ENCODE data around the gene DSCAM.

DSCAM gene

DNA sequence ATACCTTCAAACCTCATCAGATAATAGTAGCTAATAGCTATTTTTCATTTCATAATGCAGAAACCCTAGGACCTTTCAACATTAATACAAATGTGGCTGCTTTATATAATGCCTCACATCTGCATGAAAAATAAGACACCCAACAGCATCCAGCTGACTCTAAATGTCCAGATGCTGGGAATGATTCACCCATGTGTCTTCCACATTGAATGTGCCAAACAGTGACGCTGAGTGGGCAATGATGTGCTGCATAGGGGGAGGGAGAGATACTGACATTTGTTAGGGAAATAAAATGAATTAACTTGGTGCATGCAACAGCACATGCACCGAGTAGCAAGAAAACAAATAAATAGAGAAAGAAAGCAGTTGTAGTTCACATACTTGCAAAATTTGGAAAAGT lies 199.3 kb downstream of the DSCAM start:
- DNase-seq, result no peak

DNA sequence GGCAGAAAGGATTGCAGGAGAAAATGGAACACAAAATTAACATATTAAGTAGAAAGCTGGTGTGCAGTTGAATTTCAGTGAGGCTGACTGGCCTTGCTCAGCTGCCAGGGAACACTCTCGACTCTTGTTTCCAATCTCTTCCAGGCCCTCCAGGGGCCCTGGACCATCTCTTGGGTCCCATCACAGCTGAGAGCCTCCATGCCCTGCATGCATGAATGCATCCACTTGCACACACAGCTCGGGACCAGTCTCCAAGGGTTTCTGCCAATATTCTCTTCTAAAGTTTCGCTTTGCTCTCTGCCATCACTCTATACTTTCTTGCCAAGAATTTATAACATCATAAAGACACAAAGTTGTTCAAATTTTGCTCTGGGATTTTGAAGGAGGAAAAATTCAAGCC lies 200.3 kb downstream of the DSCAM start:
- no peak for DNase-seq

DNA sequence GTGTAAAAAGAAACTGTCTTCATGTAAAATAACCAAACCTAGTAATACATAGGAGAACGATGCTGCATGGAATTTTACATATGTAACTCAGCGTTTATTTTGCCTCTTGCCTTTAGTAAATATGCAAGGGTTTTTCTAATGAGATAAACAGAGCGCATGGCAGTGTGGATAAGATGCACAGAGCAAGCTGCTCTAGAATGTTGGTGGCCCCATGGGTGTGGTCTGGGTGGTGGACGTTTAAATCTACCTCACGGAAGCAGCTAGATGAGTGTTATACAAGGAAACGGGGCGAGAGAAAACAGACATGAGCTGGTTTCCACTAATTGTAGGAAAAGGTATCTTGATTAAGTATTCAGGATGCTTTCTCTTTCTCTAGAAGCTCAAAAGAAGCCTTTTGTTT lies 205.9 kb downstream of the DSCAM start:
- DNase-seq, result no peak

DNA sequence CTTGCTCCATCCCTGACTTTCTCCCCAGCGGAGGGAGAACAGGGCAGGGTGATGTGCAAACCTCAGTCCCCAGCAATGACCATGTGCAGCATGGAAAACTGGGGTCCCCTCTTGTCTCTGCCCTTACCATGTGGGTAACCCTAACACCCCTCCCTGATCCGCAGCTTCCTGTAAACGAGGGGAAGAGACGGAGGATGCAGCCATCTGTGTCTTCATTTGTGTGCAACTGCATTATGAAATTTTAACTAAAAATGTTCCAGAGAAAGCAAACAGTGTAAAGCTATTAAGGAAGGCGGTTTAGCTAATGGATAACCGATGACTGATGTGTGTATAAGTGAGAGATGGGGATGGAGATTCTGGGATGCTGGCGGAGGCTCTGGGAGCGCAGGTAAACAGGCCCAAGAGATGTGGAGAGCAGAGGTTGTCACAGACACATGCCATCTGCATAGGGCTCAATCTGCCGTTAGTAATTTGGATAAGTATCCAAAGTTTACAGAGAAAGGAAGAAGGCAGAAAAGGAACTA lies 206.6 kb downstream of the DSCAM start:
- DNase-seq, result no peak

DNA sequence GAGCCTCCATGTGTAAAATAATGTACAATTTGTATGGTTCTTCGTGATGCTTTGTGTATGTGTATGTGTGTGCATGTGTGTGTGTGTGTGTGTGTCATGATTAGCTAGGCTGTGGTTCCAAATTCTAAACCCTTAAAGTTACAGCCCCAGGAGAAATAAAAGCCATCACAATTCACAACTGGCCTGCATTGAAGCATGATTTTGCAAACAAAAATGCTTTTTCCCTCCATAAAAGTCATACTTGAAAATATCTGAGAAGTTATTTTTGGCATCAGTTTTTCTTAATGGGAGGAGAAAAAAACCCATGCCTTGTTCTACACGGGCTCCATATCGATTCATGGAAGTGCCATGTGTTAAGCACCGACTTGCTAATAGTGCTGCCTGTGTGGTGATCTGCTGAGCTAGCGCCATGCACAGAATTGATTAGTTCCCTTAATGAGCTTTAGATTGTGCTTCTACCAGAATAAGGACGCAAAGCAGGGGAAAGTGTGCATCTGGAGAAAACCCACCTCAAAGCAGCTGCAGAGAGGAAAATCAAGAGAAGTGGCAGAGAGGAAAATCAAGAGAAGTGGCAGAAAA lies 207.3 kb downstream of the DSCAM start:
- peak; percentile 27 for DNase-seq

DNA sequence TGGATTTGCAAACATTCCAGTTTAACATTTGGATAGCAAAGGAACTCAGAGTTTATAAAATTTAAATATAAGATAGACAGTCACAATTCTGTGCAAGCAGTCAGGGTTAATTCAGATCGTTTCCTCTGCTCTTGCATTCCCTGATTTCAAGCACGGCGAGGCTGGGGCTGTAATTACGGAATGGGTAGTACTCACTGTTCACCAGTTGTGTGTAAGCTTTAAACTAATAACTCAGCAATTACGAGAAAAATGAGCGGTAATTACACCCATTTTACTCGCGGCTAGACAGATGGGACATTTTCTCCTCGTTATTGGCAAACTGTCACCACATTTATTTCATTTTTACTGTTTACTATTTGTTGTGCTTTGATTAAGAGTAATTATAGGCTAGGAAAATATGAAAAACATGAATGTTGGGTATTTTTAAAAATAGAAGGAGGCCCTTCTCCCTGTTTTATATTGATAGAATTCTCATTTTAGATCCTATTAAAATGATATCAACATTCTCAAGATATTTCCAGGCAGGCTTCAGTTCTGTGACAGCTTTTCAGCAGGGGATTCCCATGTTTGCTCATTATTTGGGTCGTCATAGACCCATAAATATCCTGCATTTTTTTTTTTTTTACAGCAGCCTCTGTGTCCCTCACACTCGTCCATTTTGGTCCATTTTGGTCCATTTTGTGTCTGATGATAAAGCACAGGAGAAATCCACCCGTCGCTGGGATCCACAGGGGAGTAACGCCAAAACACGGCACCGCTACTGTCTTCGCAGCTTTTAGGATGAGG lies 208.3 kb downstream of the DSCAM start:
- DNase-seq, result peak; percentile 66

DNA sequence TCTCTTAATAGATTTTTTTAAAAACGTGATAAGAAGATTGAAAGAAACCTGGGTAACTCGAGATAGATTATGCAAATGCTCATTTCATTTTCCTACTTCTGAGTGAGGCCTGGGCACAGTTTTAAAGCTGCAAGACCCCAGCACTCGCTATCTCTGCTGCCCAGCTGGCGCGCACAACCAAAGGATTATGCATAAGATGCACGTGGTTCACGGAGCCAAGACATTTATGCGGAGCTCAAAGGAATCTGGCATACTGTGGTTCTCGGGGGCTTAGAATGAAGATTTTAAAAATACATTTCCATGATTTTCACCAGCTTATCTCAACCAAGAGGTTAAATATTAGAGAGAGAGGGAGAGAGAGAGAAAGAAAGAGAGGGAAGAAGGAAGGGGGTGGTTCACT lies 210.9 kb downstream of the DSCAM start:
- DNase-seq, result no peak

DNA sequence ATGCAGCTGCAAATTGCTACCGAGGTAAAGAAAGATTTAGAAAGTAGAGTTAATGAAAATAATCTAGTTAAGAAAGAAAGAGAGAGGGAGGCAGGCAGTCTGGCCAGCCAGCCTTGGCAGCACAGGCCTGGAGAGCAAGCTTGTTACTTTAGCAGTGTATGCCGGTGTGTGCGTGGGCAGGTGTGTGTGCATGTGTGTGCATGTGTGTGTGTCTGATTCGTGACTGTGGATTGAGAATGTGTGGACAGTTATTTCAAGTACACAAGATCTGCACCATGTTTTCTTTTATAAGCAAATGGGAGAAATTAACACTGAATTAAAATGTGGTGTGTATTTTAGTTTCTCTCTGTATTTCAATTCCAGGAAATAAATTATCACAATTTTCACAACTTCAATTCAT lies 211.6 kb downstream of the DSCAM start:
- DNase-seq, result no peak

DNA sequence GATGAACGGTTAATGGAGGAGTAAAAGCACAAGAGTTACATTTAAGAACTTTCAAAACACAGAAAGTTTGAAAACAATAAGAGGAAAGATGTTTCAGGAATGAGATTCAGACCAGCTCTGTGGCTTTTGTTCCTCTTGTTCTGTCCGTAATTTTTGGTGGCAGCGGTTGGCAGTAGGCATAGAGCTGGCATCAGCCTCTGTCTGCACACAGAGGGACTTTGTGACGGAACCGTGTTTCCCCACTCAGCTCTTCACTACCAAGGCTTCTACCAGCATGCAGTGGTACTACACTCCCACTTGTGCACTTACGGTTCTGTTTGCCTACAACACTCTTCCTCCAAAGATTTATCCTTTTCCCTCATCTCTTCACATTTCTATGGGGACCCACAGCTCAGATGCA lies 212.8 kb downstream of the DSCAM start:
- no peak for DNase-seq

DNA sequence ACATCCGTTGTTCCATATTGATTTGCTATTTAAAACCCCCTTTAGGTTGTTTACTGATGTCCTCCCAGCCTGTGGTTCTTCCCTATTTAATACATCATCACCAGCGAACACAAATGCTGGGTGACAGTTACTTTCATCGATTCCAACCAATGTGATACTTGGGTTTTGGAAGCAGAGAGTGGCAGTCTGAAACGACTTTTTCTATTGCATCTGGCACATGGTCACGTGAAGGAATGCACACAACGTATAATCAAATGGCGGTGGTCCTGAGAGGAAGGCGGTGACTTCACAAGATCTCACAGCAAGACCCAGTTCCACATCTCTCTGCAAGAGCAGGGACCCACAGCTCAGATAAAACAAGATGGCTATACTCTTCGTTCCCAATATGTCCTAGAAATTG lies 213.9 kb downstream of the DSCAM start:
- DNase-seq, result no peak

DNA sequence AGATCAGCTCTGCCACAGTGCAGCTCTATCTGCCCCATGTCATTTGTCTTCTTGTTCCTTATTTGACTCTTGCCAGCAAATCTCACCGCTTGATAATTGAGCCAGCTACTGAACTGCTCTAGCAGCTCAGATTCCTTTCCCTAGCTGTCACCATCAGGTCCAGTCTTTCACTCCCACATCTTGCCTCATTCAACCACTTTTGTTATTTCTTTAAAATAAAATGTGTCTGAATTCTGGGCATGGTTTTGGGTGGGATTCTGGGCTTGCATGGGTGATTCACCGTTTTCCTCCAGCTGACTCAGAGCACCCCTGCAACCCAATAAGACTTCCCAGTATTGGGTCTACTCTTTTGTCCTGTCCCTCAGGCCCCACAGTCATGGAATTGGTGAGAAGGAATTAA lies 215.7 kb downstream of the DSCAM start:
- no peak for DNase-seq

DNA sequence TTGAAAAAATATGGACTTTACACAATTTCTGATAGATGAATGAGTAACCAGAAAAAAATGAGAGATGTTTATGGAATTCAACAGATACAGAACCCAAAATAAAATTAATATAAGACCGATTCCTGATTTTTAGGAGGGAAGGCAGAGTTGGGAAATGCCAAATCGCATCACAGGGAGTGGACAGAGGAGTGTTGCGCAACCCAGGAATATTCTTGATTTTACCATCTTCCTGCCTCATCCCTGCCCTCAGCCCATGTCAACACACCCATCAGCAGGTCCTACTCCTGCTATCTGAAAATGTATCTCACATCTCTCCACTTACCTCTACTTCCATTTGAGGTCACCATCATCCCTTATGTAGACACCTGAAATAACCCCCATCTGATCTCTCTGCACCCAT lies 221.0 kb downstream of the DSCAM start:
- DNase-seq, result no peak

DNA sequence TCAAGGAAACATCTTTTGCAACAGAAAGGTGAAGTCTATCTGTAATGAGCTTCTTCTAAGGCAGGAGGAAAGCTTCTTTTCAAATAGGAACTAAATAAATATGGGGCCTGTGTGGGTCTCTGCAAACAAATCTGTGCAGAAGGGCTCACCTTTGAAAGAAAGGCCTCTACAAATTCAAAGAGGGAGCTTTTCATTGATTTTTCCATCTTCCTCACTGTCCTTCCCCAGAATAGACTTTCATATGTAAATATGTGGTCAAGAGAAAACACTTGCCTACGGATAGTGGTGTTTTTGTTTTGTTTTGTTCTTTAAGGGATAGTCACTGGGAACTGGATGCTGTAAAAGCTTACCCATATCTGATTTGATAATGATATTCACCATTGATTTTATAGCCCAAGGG lies 223.4 kb downstream of the DSCAM start:
- no peak for DNase-seq

DNA sequence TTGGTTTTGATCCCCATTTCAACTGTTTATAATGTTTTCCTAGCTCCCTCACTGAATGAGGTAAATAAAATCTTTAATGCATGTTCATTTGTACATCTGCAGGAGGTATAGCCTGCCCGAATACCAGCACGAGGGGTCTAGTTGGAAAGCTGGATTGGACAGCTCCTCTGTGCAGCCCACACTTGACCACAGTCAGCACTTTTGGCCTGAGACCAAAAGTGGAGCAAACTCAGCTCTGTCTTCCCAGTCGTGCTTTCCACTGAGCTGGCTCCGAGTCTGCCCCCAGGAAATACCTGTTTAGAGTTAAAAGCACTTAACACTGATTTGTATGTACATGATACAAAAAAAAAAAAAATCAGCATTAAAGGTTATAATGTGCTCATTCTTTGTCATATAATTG lies 224.4 kb downstream of the DSCAM start:
- DNase-seq, result peak; percentile 78

DNA sequence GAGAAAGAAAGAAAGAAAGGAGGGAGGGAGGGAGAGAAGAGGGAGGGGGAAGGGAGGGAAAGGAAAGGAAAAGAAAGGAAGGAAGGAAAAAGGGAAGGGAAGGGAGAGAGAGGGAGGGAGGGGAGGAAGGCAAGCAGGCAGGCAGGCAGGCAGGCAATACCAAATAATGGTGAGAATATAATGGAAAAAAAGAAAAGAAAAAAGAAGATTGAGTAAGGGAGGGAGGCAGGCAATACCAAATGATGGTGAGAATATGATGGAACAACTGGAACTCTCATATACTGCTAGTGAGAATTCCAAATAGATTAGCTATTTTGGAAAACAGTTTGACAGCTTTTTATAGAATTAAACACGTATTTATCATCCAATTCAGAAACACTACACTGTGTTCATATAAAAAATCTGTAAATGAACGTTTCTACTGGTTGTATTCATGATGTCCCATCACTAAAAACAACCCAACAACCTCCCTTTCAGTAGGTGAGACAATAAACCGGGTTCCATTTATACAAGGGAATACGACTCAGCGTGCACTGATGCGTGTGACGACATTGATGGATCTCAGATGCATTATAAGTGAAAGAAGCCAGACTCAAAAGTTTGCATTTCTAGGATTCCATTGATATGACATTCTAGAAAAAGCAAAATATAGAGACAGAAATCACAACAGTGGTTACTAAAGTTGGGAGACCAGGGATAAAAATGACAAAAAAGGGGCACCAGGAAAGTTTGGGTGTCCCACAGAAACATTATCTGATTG lies 226.4 kb downstream of the DSCAM start:
- DNase-seq, result no peak

DNA sequence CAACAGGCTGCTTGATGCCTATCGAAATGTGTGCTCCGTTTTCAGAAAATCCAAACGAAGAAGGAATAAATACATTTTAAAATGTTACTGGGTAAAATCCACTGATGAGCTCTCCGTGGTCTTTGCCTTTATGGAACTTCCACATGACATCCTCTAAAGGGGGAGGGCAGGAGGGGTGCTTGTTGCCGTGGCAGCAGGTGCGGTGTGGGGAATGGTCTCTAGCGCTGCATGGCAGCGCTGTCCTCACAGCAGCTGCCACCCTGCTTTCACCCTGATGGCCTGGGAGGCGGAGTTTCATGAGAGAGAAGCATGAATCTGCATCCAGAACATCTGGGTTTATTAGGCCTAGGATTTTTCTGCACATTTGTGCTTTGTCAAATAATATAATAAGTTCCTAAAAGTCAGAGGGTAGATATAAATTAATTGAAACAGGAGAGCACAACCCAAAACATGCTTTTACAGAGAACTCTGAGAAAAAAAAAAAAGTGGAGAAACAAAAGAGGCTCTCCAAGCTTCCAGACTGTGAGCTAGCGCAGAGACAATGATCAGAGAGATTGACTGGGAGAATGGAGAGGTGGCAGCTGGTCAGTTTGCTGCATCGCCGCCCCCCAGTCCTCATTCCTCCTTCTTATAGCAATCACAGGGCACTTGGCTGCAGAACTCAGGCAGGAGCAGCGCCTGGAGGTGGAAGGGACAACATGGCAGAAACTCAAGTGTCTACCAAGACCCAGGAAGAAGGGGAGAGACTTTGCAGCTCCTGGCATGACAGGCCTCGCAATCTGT lies 228.6 kb downstream of the DSCAM start:
- DNase-seq, result peak; percentile 51

DNA sequence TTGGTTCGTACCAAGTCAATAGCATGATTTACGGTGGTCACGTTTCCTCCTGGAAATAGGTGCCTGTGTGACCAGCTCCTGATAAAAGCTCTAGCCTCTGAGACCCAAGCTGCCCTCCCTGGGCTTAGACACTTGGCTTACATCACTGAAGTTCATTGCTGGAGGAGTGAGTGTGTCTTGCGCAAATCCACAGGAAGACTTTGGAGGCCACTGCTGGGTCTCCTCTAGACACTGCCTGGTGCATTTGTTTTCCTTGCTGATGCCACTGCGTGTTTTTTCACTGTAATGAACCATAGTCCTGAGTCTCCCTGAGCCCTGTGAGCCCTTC lies 230.6 kb downstream of the DSCAM start:
- DNase-seq, result no peak

DNA sequence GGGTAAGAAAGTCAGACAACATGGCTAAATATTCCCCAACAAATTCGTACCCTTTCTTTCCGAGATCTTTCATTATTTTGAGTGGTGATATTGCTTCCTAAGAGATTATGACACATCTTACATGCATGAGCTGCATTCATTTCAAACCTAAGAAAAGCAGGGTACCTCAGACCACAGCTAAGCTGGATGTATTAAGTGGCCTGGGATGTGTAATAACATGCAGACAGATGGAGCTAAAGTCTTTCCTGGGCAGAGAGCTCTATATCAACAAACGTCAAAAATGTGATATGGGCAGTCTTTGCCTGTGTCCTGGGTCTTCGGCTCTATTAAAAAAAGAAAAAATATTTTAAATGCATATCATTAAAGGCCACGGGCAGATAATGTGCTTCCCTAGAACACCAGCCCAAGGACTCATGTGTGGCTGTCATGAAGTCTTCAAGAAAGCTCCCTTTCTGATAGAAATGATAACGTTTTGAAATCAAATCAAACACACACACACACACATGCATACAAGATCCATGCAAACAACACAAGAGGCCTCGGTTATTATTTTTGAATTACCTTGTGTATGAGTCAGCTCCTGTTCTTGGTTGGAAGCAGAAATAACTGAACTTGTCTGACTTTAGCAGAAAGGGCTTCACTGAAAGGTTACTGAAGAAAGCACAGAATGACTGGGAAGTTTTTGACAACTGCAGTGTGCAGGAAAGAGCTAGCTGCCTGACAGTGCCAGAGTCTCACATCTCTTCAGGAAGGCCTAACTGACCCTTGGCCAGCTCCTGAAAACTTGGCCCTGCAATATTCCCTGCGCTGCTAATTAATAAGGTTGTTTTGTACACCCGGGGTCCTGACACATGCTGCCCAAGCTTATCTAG lies 231.2 kb downstream of the DSCAM start:
- DNase-seq, result peak; percentile 18

DNA sequence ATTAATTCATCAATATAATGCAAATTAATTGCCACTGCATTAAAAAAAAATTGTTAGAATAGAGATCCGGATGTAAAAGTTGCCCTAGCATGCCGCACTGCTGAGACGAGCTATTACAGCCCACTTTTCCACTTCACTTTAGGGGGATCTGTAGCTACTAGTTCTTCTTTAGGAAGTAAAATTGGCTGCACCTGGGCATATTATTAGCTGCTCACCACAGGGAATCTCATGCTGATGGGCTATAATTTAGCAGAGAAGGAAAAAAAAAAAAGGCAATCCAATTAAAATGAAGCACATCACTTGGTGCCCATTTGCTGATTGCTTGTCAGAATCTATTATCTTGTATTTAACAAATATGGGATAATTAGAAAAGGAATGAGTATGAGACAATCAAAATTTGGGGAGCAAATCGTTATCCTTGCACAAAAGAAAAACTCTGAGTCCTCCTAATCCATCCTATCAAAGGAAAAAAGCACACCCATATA lies 233.4 kb downstream of the DSCAM start:
- DNase-seq, result no peak

DNA sequence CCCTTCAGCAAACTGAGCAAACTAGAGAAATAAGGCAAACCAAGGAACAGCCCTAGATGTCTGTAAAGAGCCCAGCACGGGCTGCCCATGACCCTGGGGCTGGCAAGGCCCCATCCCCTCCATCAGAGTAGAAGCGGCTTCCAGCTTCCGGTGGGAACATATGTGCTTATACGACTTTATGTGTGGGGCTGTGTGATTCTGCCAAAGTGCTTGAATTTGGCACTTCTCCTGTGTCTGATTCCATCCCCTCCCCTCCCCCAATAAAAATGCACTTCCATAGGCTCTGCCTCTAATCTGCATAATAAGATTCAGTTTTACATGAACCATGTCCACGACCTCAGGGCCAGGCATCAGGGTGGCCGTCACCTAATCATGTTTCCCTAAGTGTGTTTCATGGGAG lies 236.6 kb downstream of the DSCAM start:
- DNase-seq, result no peak

DNA sequence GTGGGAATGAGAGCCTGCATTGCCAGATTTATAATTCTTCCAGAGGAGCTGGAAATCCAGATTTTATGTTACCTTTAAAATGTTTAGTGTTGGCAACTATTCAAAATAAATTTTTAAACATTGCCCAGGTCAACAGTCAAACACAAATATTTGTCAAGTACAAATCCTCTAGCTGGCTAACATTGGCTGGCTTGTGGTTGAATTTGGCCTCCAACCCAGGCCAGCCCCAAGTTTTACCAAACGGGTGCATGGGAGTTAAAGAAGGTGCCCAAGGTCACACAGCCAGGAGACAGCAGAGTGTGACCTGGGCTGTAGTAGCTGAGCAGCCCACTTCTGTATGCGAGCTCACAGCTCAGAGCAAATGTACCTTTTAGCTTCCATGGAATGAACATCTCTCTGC lies 240.6 kb downstream of the DSCAM start:
- no peak for DNase-seq

DNA sequence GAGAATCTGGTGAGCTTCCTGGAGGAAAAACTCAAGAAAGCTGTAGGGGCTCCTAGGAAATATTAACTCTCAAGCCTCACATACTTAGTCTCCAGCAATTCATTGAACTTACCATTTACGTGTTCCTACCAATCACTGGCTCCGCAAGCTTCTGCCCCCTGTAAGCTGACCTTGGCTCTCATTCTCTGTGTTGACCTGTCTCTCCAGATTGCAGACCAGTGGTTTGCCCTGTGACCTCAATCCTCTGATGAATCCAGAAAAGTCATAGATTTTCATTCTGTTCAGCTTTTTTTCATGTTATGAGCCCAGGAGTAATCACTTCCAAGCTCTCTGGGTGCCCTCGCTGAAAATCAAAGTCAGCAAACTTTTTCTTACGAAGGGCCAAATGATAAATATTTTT lies 241.9 kb downstream of the DSCAM start:
- DNase-seq, result no peak
